AG09309 (cell line): Measurements from ENCODE around the gene GRK5.
"Not testable (repeated sequence)": the region's sequence is repeated elsewhere in the genome, so short reads cannot be mapped to it uniquely, and the experiment has no call there.

ENCODE experiments used
- DNase-seq: peaks from one replicate; pipeline ENCODE4 v3.0.0-alpha.2; 2010; ENCODE audit warnings: low read depth
- H3K4me3 ChIP-seq: 2 replicates; pipeline ENCODE4 v1.5.1; 2011; ENCODE audit warnings: mild to moderate bottlenecking, low read depth, low read length, moderate library complexity; ENCODE audit not compliant: control insufficient read depth
- TF ChIP-seq, protein P1 (sequence below): IDR thresholded peaks from 2 replicates; pipeline ENCODE4 v1.5.1; 2011; ENCODE audit warnings: mild to moderate bottlenecking, low read depth, low read length, inconsistent platforms; ENCODE audit not compliant: insufficient read depth, control insufficient read depth; ENCODE audit errors: missing control alignments

Gene GRK5

DNA sequence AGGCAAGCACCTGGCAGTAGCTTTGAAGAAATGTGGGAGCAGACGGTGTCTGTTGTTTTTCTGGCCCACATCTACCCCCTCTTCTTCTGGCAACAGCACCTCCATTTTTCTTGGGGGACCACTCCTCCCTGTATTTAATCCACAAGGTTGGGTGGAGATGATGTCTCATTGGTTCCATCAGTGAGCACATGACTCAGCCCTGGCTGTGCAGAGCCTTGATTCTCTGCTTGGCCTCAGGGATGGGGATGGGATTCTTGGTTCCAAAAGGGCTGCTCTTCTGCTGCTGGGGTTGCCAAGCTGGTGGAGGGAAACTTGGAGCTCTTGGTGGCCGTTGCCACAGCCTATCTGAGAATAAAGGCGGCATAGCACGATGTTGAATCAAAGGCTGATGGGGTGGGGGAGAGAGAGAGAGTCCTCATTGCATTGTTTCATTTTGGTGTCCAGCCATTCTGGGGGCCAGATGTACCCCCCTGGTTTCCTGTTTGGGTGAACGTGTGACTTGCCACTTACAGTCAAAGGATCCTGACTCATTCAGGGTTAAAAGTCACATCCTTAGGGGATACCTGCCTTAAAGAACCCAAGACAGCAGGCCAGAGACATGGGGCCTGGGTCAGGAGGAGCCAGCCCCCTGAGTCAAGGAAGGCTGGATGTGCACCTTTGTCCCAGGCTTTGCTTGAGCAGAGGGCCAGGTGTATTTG, 25.9 kb downstream of the GRK5 start:
- no peak overlapping the region for H3K4me3 ChIP-seq
- DNase-seq = no peak
- TF ChIP-seq, protein P1, sequence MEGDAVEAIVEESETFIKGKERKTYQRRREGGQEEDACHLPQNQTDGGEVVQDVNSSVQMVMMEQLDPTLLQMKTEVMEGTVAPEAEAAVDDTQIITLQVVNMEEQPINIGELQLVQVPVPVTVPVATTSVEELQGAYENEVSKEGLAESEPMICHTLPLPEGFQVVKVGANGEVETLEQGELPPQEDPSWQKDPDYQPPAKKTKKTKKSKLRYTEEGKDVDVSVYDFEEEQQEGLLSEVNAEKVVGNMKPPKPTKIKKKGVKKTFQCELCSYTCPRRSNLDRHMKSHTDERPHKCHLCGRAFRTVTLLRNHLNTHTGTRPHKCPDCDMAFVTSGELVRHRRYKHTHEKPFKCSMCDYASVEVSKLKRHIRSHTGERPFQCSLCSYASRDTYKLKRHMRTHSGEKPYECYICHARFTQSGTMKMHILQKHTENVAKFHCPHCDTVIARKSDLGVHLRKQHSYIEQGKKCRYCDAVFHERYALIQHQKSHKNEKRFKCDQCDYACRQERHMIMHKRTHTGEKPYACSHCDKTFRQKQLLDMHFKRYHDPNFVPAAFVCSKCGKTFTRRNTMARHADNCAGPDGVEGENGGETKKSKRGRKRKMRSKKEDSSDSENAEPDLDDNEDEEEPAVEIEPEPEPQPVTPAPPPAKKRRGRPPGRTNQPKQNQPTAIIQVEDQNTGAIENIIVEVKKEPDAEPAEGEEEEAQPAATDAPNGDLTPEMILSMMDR = no peak

DNA sequence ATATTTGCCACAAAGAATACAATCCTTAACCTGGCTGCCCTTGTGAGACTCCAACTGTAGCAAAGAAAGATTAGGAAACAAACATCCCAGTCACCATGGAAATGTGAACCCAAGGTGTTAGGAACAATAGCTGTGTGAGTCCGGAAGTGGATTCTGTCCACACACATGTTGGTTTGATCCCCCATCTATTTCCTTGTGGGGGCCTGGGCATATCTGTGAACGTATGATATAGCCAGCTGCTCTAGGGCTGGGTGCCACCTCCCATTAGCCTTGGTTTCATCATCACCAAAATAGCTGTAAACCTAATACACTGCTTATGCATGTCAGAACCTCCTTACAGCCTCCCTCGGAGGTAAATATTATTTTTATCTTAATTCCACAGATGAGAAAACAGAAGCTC, 26.4 kb downstream of the GRK5 start:
- TF ChIP-seq, protein P1 = no peak
- DNase-seq = no peak
- H3K4me3 ChIP-seq = no peak overlapping the region

DNA sequence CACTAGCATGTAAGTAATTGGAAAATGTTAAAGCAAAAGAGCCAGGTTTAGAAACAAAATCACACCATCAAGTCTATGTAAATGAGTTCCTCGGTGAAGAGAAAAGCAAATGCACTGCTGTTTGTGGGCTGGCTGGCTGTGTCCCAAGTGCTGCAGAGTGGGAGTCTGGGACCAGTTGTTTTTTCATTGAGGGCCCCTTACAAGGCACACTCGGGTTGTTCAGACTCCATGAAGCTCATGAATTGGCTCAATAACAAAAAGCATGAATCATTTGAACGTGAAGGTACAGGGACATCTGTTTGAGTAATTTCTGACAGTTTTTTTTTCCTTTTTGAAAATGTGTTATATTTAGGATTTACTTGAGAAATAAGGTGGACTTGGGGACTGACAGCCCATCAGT, 28.0 kb downstream of the GRK5 start:
- DNase-seq = no peak
- TF ChIP-seq, protein P1 = no peak

DNA sequence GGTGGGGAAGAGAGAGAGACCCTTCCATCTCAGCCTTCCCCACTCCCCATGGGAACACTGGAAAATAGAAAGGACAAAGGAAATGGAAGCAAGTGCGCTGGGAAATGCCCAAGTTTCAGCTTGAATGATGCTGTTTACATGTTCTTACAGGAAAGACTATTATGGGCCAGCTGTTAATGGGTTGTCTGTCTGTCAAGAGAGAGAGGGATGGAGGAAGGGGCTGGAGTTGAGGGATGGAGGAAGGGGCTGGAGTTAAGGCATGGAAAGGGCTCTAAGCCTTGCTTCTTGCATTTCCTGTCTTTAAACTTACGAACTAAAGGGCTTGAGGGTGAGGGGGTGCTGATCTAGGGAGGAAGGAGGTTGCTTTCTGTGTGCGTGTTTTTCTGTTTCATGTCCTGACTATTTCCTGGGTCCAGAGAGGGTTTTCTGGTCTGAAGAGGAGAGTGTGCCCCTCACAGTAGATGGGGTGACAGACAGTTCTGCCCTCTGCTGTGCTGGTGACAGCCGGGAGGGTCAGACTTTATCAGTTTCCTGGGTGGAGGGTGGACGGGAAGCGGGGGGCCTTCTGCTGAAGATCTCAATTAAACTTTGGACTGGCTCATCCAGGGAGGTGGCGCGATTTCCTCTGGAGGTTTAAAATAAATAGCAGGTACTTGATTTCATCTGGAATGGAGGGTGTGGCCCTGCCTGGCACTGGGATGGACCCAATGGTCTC, 30.5 kb downstream of the GRK5 start:
- no peak overlapping the region for H3K4me3 ChIP-seq
- TF ChIP-seq, protein P1 = no peak
- no peak for DNase-seq

More for the DNA sequence above, 28.0 kb downstream of the GRK5 start:
- H3K4me3 ChIP-seq = no peak overlapping the region

DNA sequence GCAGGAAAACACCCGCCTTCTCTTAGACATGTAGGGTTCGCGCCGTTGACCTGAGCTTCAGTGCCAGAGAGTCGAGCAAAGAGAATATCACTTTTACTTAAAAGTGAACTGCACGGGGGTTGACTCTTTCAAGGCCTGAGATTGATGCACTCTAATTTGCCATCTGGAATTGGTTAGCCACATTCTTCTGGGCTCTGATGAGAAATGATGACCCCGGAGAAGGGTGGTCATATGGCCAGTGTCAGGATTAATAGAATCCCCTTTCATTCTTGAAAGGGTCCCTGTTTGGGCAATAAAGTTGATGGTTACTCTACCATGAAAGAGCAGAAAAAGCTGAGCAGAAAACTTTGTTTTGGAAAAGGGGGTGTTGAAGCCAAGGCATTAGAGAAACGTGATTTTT, 31.2 kb downstream of the GRK5 start:
- no peak for DNase-seq
- no peak overlapping the region for H3K4me3 ChIP-seq
- TF ChIP-seq, protein P1 = no peak

DNA sequence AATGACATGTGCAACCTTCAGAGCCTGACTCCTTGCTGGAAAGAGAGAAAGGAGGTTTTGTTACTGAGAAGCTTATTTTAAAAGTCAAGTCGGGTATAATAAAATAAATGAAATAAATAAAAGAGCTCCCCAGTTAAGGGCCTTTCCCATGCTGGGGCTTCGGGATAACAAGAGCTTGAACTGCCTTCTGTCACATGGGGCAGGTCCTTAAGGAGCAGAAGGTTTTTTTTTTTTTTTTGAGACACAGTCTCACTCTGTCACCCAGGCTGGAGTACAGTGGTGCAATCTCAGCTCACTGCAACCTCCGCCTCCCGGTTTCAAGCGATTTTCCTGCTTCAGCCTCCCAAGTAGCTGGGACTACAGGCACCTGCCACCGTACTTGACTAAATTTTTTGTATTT, 31.6 kb downstream of the GRK5 start:
- not testable (repeated sequence) for H3K4me3 ChIP-seq, DNase-seq

DNA sequence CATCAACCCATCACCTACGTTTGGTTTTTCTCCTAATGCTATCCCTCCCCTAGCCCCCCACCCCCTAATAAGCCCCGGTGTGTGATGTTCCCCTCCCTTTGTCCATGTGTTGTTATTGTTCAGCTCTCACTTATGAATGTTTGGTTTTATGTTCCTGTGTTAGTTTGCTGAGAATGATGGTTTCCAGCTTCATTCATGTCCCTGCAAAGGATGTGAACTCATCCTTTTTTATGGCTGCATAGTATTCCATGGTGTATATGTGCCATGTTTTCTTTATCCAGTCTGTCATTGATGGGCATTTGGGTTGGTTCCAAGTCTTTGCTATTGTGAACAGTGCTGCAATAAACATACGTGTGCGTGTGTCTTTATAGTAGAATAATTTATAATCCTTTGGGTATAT, 32.3 kb downstream of the GRK5 start:
- DNase-seq = not testable (repeated sequence)

More for the DNA sequence above, 32.3 kb downstream of the GRK5 start:
- not testable (repeated sequence) for H3K4me3 ChIP-seq
